NOMO-1 treated with dmso at 0.1 percent for 144 hours (cell line): ENCODE results near the gene FOXO3B.
"Not testable (repeated sequence)": the region's sequence is repeated elsewhere in the genome, so short reads cannot be mapped to it uniquely, and the experiment has no call there.

Source experiments
- DNase-seq: peaks from one replicate; lab custom pipeline; 2025; ENCODE audit not compliant: unreplicated experiment; lab: John Stamatoyannopoulos, UW

Gene FOXO3B

GRCh38 chr17:18681767-18682571, at the start of gene FOXO3B:
Gene FOXO3B, minus strand, starts transcription at chr17:18682314. Its CDS starts 663 bp downstream, at chr17:18681651.
- peak; percentile 85 for DNase-seq

DNA sequence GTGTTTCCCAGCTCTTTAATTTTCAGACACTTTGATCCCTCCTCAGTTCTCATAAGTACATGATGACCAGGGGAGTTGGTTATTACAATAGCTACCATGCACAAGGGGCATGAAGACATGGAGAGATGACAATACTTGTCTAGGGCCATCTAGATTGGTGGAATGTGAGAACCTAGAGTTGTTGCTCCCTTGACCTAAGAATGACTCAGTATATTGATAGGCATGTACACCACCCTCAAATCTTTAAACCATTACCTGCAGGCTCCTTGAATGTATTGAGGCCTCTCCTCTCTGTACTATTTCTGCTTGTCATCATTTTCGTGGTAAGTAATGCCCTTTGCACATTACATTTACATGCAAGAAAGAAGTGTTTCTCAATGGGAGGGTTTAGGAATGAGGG, 41.4 kb upstream of the FOXO3B start:
- DNase-seq: not testable (repeated sequence)

- DNase-seq: not testable (repeated sequence)
Observed at GRCh38 chr17:18722612-18723011, 40.5 kb upstream of the FOXO3B start.

DNA sequence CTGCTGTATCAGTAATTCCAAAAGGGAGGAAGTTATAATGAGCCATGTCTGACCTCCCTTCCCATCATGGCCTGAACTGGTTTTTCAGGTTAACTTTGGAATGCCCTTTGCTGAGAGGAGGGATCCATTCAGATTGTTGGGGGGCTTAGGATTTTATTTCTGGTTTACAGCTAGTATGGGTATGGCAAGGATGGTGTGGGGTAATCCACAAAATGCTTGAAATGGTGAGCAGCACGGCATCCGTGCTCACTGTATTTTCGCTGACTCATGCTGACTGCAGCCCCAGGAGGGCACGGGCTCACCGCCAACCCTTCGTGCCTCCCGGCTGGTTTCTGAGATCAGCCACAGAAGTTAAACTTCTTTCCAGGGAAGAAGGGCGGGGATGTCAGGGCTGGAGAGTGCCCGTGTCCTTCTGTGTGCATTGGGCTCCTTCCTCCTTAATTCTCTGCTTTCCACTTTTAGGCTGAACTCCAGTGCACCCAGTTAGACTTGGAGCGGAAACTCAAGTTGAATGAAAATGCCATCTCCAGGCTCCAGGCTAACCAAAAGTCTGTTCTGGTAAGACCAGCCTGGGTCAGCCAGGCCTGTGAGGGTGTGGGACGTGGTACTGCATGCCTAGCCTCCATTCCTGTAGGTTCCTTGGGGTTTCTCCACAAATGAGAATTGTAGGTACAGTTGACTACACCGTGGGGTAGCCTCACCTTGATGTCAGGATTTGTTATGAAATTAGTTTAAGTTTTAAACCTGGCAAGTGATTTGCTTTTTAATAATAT, 39.8 kb upstream of the FOXO3B start:
- not testable (repeated sequence) for DNase-seq

- not testable (repeated sequence) for DNase-seq
Observed at GRCh38 chr17:18719428-18720110, 37.5 kb upstream of the FOXO3B start.

- not testable (repeated sequence) for DNase-seq
Observed at GRCh38 chr17:18718643-18719427, 36.7 kb upstream of the FOXO3B start.

- DNase-seq: not testable (repeated sequence)
Observed at GRCh38 chr17:18712354-18712999, 30.4 kb upstream of the FOXO3B start.

GRCh38 chr17:18708215-18708614, 26.1 kb upstream of the FOXO3B start:
- DNase-seq: not testable (repeated sequence)

DNA sequence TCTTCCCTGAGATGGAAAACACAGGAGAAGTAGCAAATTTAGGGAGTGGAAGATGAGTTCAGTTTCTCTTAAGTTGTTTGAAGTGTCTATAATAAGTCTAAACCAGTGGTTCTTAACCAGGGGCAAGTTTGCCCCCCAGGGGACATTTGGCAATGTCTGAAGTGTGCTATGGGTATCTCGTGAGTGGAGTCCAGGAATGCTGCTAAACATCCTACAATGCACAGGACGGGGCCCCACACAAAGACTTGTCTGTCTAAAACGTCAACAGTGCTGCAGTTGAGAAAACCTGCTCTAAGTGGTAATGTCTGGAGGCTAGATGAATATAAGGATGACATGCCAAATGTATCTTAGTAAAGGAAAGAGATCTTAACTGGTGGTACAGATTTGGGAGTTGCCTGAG, 23.8 kb upstream of the FOXO3B start:
- not testable (repeated sequence) for DNase-seq

GRCh38 chr17:18698473-18699103, 16.5 kb upstream of the FOXO3B start:
- DNase-seq: not testable (repeated sequence)

DNA sequence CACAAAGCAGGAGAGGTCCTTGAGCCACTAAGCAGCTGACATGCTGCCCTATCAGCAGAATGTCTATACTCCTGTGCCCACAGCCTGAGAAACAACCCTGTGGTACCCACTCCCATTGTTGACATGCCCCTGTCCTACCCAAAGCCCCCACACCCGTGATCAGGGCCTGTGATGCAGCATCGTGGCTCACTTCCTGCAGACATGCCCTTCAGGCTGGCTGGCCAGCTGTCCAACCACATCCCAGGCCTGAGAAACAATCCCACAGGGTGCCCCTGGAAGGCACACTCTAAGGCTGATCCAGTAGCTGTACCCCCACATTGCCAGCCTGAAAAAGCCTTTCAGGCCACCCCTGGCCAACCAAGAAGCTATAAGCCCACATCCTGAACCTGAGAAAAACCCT, 13.0 kb upstream of the FOXO3B start:
- not testable (repeated sequence) for DNase-seq

DNA sequence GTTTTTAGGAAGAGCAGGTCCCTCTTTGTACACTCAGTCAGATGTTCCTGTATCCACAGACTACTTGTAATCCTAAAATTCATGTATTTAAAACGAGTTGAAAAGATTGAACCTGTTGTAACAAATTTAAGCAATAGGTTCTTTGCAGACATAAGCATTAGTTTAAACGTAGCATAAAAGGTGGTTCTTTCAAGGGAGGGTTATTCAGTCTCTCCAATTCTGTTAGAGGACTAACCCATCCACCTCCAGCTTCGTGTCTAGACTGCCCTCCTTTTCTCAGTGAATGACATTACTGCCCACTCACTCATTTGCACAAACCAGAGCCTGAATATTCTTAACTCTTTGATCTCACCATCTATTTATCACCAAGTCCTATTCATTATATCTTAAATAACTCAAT, 554 bp upstream of the FOXO3B start:
- DNase-seq: not testable (repeated sequence)

DNA sequence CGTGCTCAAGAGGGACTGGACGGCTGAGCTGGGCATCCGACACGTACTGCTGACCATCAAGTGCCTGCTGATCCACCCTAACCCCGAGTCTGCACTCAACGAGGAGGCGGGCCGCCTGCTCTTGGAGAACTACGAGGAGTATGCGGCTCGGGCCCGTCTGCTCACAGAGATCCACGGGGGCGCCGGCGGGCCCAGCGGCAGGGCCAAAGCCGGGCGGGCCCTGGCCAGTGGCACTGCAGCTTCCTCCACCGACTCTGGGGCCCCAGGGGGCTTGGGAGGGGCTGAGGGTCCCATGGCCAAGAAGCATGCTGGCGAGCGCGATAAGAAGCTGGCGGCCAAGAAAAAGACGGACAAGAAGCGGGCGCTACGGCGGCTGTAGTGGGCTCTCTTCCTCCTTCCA, 4.7 kb downstream of the FOXO3B start:
- not testable (repeated sequence) for DNase-seq

- DNase-seq: not testable (repeated sequence)
Observed at GRCh38 chr17:18676928-18677327, 5.2 kb downstream of the FOXO3B start.

GRCh38 chr17:18672395-18673227, 9.5 kb downstream of the FOXO3B start:
- not testable (repeated sequence) for DNase-seq

GRCh38 chr17:18668625-18669024, 13.5 kb downstream of the FOXO3B start:
- DNase-seq: not testable (repeated sequence)

GRCh38 chr17:18667535-18667934, 14.6 kb downstream of the FOXO3B start:
- not testable (repeated sequence) for DNase-seq

- not testable (repeated sequence) for DNase-seq
Observed at GRCh38 chr17:18666326-18666725, 15.8 kb downstream of the FOXO3B start.
